H1 (cell line): ENCODE measurements around the gene SMIM41.

Experiments used
- CBX8 ChIP-seq: fragments of 300-800, 300-1000 bp; sonication (generic); IDR thresholded peaks from 2 replicates; pipeline ENCODE4 v1.7.1; 2016; ENCODE audit warnings: low read depth, low read length, borderline replicate concordance
- CHD2 ChIP-seq: IDR thresholded peaks from 2 replicates; pipeline ENCODE4 v1.6.1; 2012; ENCODE audit warnings: low read length, improper control_type of control experiment
- CHD7 ChIP-seq: fragments of 300-600 bp; sonication (generic); IDR thresholded peaks from 2 replicates; pipeline ENCODE4 v1.7.1; 2012; ENCODE audit warnings: low read length, moderate library complexity, mild to moderate bottlenecking, inconsistent platforms; ENCODE audit not compliant: insufficient replicate concordance
- CTBP2 ChIP-seq: IDR thresholded peaks from 2 replicates; pipeline ENCODE4 v1.7.0; 2011; ENCODE audit warnings: borderline replicate concordance, mild to moderate bottlenecking, moderate library complexity, mixed read lengths, low read length; ENCODE audit not compliant: insufficient read depth, insufficient read length
- CTCF ChIP-seq, 3 experiments: IDR thresholded peaks; 1 replicate in 2 of 3; 2 replicates in 1 of 3; pipeline versions ENCODE4 v1.5.1 to v1.6.1; 2011; ENCODE audit warnings: low read length in 3 of 3, mild to moderate bottlenecking in 3 of 3, inconsistent platforms in 2 of 3, low read depth in 1 of 3, moderate library complexity in 1 of 3; ENCODE audit not compliant: insufficient read depth in 1 of 3; ENCODE audit errors: control extremely low read depth in 1 of 3
- EZH2 ChIP-seq: fragments of 200-600 bp; sonication (generic); IDR thresholded peaks from 2 replicates; pipeline ENCODE4 v1.7.1; 2012; ENCODE audit warnings: low read depth, mild to moderate bottlenecking, moderate library complexity, low read length, inconsistent platforms; ENCODE audit not compliant: severe bottlenecking
- JUN ChIP-seq: IDR thresholded peaks from 2 replicates; pipeline ENCODE4 v1.6.1; 2011; ENCODE audit warnings: low read depth, mild to moderate bottlenecking, improper control_type of control experiment, low read length
- POLR2A ChIP-seq, 2 experiments: IDR thresholded peaks; 1 replicate in 1 of 2; 2 replicates in 1 of 2; pipeline ENCODE4 v1.6.1; 2011; ENCODE audit warnings: low read depth in 2 of 2, low read length in 2 of 2, mild to moderate bottlenecking in 2 of 2; ENCODE audit errors: control extremely low read depth in 1 of 2
- RFX5 ChIP-seq: IDR thresholded peaks from 2 replicates; pipeline ENCODE4 v1.6.1; 2011; ENCODE audit warnings: low read depth, low read length, improper control_type of control experiment, borderline replicate concordance
- RXRA ChIP-seq: IDR thresholded peaks from 2 replicates; pipeline ENCODE4 v1.6.1; 2011; ENCODE audit warnings: low read depth, mild to moderate bottlenecking, low read length, moderate library complexity; ENCODE audit not compliant: insufficient read depth
- USF2 ChIP-seq: IDR thresholded peaks from 2 replicates; pipeline ENCODE4 v1.6.1; 2011; ENCODE audit warnings: low read length, improper control_type of control experiment
- ZNF274 ChIP-seq: IDR thresholded peaks from 2 replicates; pipeline ENCODE4 v1.7.0; 2012; ENCODE audit warnings: low read length, borderline replicate concordance; ENCODE audit errors: extremely low read depth

- TF ChIP-seq POLR2A (IDR thresholded peaks at IDR 0.05; ENCODE audit: control extremely low read depth in 1 of 2, low read depth in 2 of 2, low read length in 2 of 2) (no peak), CBX8 (no peak), CTCF (IDR thresholded peaks at IDR 0.05; ENCODE audit: control extremely low read depth in 1 of 3, insufficient read depth in 1 of 3, low read depth in 1 of 3, low read length in 3 of 3) (no peak), RFX5 (no peak), ZNF274 (no peak), CHD7 (no peak), CHD2 (no peak), RXRA (no peak), USF2 (no peak), JUN (no peak), CTBP2 (no peak), EZH2 (no peak)
Observed at GRCh38 chr12:52035190-52035589, 44.3 kb upstream of the SMIM41 start.
